ENCODE data around the gene TECR.

- TF ChIP-seq, protein P1, sequence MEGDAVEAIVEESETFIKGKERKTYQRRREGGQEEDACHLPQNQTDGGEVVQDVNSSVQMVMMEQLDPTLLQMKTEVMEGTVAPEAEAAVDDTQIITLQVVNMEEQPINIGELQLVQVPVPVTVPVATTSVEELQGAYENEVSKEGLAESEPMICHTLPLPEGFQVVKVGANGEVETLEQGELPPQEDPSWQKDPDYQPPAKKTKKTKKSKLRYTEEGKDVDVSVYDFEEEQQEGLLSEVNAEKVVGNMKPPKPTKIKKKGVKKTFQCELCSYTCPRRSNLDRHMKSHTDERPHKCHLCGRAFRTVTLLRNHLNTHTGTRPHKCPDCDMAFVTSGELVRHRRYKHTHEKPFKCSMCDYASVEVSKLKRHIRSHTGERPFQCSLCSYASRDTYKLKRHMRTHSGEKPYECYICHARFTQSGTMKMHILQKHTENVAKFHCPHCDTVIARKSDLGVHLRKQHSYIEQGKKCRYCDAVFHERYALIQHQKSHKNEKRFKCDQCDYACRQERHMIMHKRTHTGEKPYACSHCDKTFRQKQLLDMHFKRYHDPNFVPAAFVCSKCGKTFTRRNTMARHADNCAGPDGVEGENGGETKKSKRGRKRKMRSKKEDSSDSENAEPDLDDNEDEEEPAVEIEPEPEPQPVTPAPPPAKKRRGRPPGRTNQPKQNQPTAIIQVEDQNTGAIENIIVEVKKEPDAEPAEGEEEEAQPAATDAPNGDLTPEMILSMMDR (IDR thresholded peaks at IDR 0.05; ENCODE audit: poor library complexity, severe bottlenecking): no peak
- no peak for TF ChIP-seq EZH2 (IDR thresholded peaks at IDR 0.05; ENCODE audit: borderline replicate concordance, insufficient read depth, low read length, poor library complexity, severe bottlenecking)
- no peak for TF ChIP-seq POLR2AphosphoS5 (IDR thresholded peaks at IDR 0.05)
- no peak for TF ChIP-seq EP300 (conservative IDR thresholded peaks at IDR 0.05; ENCODE audit: poor library complexity, severe bottlenecking)
Measured at GRCh38 chr19:14606627-14607026, 77.2 kb downstream of the TECR start.
